CD4-positive, CD25-positive, alpha-beta regulatory T cell (primary cell): ENCODE data around the gene UHRF2. TPM values are rescaled to one million over a fixed set of nuclear protein-coding genes. Genes with fewer than 3 reads are reported as not detected.

ENCODE experiments used
- ATAC-seq, 2 donors: fragments of 150-1000 bp; cut with Tn5 transposase; one replicate each; pipeline ENCODE4 v1.10.0; 2021; ENCODE audit warnings: low read depth in 2 of 2, moderate number of reproducible peaks in 2 of 2, moderate library complexity in 1 of 2
- DNase-seq, 3 donors: peaks; one replicate each; pipeline versions ENCODE4 v3.0.0 to v3.0.0-alpha.2; 2012 to 2022; ENCODE audit warnings: mixed read lengths in 1 of 3
- H3K27ac ChIP-seq: one replicate; pipeline ENCODE4 v1.7.0; 2013; ENCODE audit warnings: mild to moderate bottlenecking, low read length; ENCODE audit not compliant: insufficient read depth, poor library complexity, severe bottlenecking
- H3K27me3 ChIP-seq: one replicate; pipeline ENCODE4 v1.7.0; 2013; ENCODE audit warnings: low read length; ENCODE audit not compliant: control insufficient read depth, insufficient read depth
- H3K36me3 ChIP-seq: one replicate; pipeline ENCODE4 v1.7.0; 2013; ENCODE audit warnings: mild to moderate bottlenecking, low read length, moderate library complexity; ENCODE audit not compliant: control insufficient read depth, insufficient read depth
- H3K4me1 ChIP-seq: 2 replicates; pipeline ENCODE4 v1.7.0; 2013; ENCODE audit warnings: mild to moderate bottlenecking, low read length; ENCODE audit not compliant: insufficient read depth, control insufficient read depth, poor library complexity, severe bottlenecking
- H3K4me3 ChIP-seq: one replicate; pipeline ENCODE4 v1.7.0; 2013; ENCODE audit warnings: low read depth, mild to moderate bottlenecking, low read length, moderate library complexity
- H3K9me3 ChIP-seq, 2 experiments: 1 replicate in 1 of 2; 2 replicates in 1 of 2; pipeline ENCODE4 v1.7.0; 2013; ENCODE audit warnings: low read length in 2 of 2, mild to moderate bottlenecking in 1 of 2, moderate library complexity in 1 of 2; ENCODE audit not compliant: control insufficient read depth in 2 of 2
- H3K27ac Mint-ChIP-seq, 3 donors: one replicate each; pipeline ENCODE4 v1.8.0; 2020 to 2022; ENCODE audit warnings: mild to moderate bottlenecking in 3 of 3, mixed read lengths in 3 of 3, moderate library complexity in 2 of 3
- H3K27me3 Mint-ChIP-seq: one replicate; pipeline ENCODE4 v1.8.0; 2022; ENCODE audit warnings: mild to moderate bottlenecking, mixed read lengths
- H3K36me3 Mint-ChIP-seq: one replicate; pipeline ENCODE4 v1.8.0; 2020; ENCODE audit warnings: mixed read lengths
- H3K4me1 Mint-ChIP-seq, 4 donors: one replicate each; pipeline ENCODE4 v1.8.0; 2020 to 2022; ENCODE audit warnings: mixed read lengths in 4 of 4, mild to moderate bottlenecking in 1 of 4
- H3K4me3 Mint-ChIP-seq, 4 donors: one replicate each; pipeline ENCODE4 v1.8.0; 2020 to 2022; ENCODE audit warnings: mild to moderate bottlenecking in 4 of 4, mixed read lengths in 4 of 4, moderate library complexity in 3 of 4
- H3K9me3 Mint-ChIP-seq, 7 donors: one replicate each; pipeline ENCODE4 v1.8.0; 2020 to 2022; ENCODE audit warnings: mixed read lengths in 7 of 7, mild to moderate bottlenecking in 3 of 7, moderate library complexity in 2 of 7
- polyA plus RNA-seq, 4 donors: library from polyadenylated mRNA; unstranded; fragments of 300-500 nt; fragmentation: Illumina TruSeq; gene quantifications; one replicate each; pipeline ENCODE4 v1.2.3, GENCODE V29; 2021
- total RNA-seq: library from RNA; stranded (reverse); gene quantifications from one replicate; pipeline ENCODE4 v1.2.3, GENCODE V29; 2022

UHRF2 gene
- total and polyA plus RNA-seq, 5 donors from 2014 or later: 19.9 to 222 (median 21.0) TPM

DNA sequence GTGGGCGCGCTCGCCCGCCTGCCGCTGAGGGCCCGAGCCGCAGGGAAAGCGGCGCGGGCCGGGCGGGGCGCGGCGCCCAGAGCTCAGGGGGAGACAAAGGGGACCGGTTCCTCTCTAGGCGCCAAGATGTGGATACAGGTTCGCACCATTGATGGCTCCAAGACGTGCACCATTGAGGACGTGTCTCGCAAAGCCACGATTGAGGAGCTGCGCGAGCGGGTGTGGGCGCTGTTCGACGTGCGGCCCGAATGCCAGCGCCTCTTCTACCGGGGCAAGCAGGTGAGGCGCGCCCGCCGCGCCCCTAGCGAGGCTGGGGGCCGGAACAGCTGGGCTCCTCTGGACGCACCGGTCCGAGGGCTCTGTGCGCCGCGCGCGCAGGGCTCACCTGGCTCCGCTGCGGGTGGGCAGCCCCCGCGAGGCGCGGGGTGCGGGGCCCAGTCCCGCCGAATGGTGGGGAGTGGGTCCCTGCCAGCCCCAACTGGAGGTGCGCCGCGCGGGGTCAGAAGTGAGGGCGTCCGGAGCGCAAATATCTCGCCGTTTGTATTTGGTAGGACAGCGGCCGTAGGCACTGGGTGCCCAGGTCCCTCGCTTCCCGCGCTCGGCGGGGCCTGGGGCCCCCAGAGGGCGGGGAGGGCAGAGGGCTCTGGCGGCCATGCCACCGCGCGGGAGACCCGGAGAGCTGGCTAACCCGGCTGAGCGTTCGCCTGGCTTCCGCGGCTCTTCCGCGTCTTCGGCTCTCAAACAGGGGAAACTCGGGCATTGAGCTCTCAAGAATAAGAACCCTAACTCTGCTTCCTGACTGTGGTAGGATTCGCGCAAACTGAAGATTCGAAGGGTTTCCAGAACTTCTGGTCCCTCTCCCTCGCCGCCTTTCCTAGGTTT lies 607 bp downstream of the UHRF2 start:
- Histone ChIP-seq H3K4me3 (peak overlapping the region; percentile 98), H3K36me3 (peaks cover 8% of the 10 kb centered on the region), H3K4me1 (peaks cover 41% of the 10 kb centered on the region), H3K27ac (peak overlapping the region; percentile 91), H3K27me3 (no peaks in the 10 kb centered on the region), H3K9me3 (no peaks in the 10 kb centered on the region)
- Mint-ChIP-seq H3K27me3 (peaks cover 5% of the 10 kb centered on the region), H3K9me3 (no peaks in the 10 kb centered on the region), H3K27ac (peak overlapping the region; percentile 81 to 90 (median 88)), H3K36me3 (peaks cover 8% of the 10 kb centered on the region), H3K4me1 (peaks cover 31 to 47% (median 40%) of the 10 kb centered on the region in 4 donors), H3K4me3 (peak overlapping the region; percentile 89 to 92 (median 90))
- peak; percentile 16 to 59 (median 36) for DNase-seq
- ATAC-seq: peak; percentile 6 to 10

- Mint-ChIP-seq H3K27me3 (peaks cover 5% of the 10 kb centered on the region), H3K36me3 (peaks cover 13% of the 10 kb centered on the region), H3K9me3 (no peaks in the 10 kb centered on the region), H3K27ac (peak overlapping the region; percentile 81 to 89 (median 88)), H3K4me3 (peak overlapping the region; percentile 86 to 92 (median 90)), H3K4me1 (peaks cover 38 to 54% (median 47%) of the 10 kb centered on the region in 4 donors)
- peak overlapping the region; percentile 91 for H3K27ac ChIP-seq
- H3K36me3 ChIP-seq: peaks cover 8% of the 10 kb centered on the region
- H3K27me3 ChIP-seq: no peaks in the 10 kb centered on the region
- no peaks in the 10 kb centered on the region for H3K9me3 ChIP-seq
- H3K4me3 ChIP-seq: peak overlapping the region; percentile 98
- H3K4me1 ChIP-seq: peaks cover 41% of the 10 kb centered on the region
- DNase-seq: peak in 2 of 3 donors; percentile 34
- ATAC-seq: no peak
Observed at GRCh38 chr9:6414247-6414641, 1.2 kb downstream of the UHRF2 start.

DNA sequence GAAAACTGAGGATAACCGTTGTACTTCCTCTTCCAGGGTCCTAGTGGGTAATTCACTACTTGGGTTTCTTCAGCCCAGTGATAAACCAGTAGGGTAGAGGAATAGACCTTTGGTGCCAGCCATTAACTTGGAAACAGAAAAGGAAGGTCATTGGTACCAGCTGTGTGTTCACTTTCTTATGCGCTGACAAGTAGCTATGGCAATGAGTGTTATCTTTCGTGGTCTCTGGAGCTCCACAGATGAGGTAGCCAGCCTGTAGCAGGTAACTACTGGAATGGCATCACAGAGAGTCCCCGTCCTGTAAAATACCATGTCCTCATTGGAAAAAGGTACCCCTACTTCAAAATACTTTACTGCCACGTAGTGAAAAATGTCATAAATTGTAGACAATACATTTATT lies 2.3 kb downstream of the UHRF2 start:
- H3K27ac ChIP-seq: peak overlapping the region; percentile 91

GRCh38 chr9:6417186-6417585 lies 4.2 kb downstream of the UHRF2 start:
- Histone ChIP-seq H3K27ac (no peak overlapping the region), H3K9me3 (no peaks in the 10 kb centered on the region), H3K27me3 (no peaks in the 10 kb centered on the region), H3K4me1 (peaks cover 54% of the 10 kb centered on the region), H3K36me3 (peaks cover 18% of the 10 kb centered on the region), H3K4me3 (peak overlapping the region; percentile 77)
- Mint-ChIP-seq H3K4me3 (peak overlapping the region; percentile 31 to 92 (median 71)), H3K9me3 (no peaks in the 10 kb centered on the region), H3K4me1 (peaks cover 51 to 77% (median 64%) of the 10 kb centered on the region in 4 donors), H3K36me3 (peaks cover 21% of the 10 kb centered on the region), H3K27ac (peak overlapping the region; percentile 0 to 78 (median 10)), H3K27me3 (no peaks in the 10 kb centered on the region)
- DNase-seq (no peak), ATAC-seq (no peak)

More for the DNA sequence above, 2.3 kb downstream of the UHRF2 start:
- Mint-ChIP-seq H3K36me3 (peaks cover 13% of the 10 kb centered on the region), H3K9me3 (no peaks in the 10 kb centered on the region), H3K27ac (peak overlapping the region; percentile 81 to 89 (median 88)), H3K4me1 (peaks cover 38 to 62% (median 52%) of the 10 kb centered on the region in 4 donors), H3K4me3 (peak overlapping the region; percentile 86 to 92 (median 90)), H3K27me3 (peaks cover 2% of the 10 kb centered on the region)
- ATAC-seq: no peak
- peak overlapping the region; percentile 98 for H3K4me3 ChIP-seq
- peaks cover 49% of the 10 kb centered on the region for H3K4me1 ChIP-seq
- DNase-seq: peak in 1 of 3 donors; percentile 44
- no peaks in the 10 kb centered on the region for H3K9me3 ChIP-seq
- no peaks in the 10 kb centered on the region for H3K27me3 ChIP-seq
- H3K36me3 ChIP-seq: peaks cover 8% of the 10 kb centered on the region

- Histone ChIP-seq H3K27ac (no peak overlapping the region), H3K27me3 (no peaks in the 10 kb centered on the region), H3K4me3 (peak overlapping the region; percentile 77), H3K9me3 (no peaks in the 10 kb centered on the region), H3K36me3 (peaks cover 22% of the 10 kb centered on the region), H3K4me1 (peaks cover 53% of the 10 kb centered on the region)
- Mint-ChIP-seq H3K27ac (peak overlapping the region; percentile 42 to 78 (median 52)), H3K4me1 (peaks cover 56 to 84% (median 70%) of the 10 kb centered on the region in 4 donors), H3K9me3 (no peaks in the 10 kb centered on the region), H3K4me3 (peak overlapping the region; percentile 42 to 92 (median 59)), H3K27me3 (no peaks in the 10 kb centered on the region), H3K36me3 (peaks cover 24% of the 10 kb centered on the region)
- no peak for ATAC-seq
- no peak for DNase-seq
Observed at GRCh38 chr9:6418764-6419163, 5.8 kb downstream of the UHRF2 start.

DNA sequence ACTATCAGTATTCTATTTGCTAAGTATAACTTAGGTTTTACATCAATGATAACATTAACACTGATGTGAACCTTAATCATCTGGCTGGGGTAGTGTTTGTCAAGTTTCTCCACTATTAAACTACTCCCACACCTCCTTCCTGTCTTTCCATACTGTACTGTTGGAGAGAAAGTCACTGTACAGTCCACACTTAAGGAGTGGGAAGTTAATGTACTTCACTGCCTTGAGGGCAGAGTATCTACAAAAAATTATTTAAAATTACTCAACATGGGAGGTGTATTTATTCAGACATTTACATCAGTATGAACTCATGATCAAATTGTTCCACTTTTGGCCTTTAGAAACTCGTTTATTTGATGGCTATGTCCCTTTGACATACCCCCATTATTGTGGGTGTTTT lies 11.9 kb downstream of the UHRF2 start:
- Histone ChIP-seq H3K4me1 (peaks cover 46% of the 10 kb centered on the region), H3K36me3 (peaks cover 16% of the 10 kb centered on the region), H3K9me3 (no peaks in the 10 kb centered on the region), H3K27ac (no peak overlapping the region), H3K27me3 (no peaks in the 10 kb centered on the region), H3K4me3 (peak overlapping the region; percentile 23)
- Mint-ChIP-seq H3K4me1 (peaks cover 59 to 86% (median 70%) of the 10 kb centered on the region in 4 donors), H3K36me3 (peaks cover 34% of the 10 kb centered on the region), H3K4me3 (peak overlapping the region in 2 of 4 donors; percentile 7 to 14), H3K9me3 (no peaks in the 10 kb centered on the region), H3K27ac (peak overlapping the region in 2 of 3 donors; percentile 6 to 65), H3K27me3 (no peaks in the 10 kb centered on the region)
- no peak for DNase-seq
- ATAC-seq: no peak

- H3K27ac ChIP-seq: peak overlapping the region; percentile 14
- DNase-seq (no peak), ATAC-seq (no peak)
- Mint-ChIP-seq H3K9me3 (no peaks in the 10 kb centered on the region), H3K4me3 (peak overlapping the region in 2 of 4 donors; percentile 0 to 1), H3K4me1 (peaks cover 62 to 87% (median 70%) of the 10 kb centered on the region in 4 donors), H3K27me3 (no peaks in the 10 kb centered on the region), H3K36me3 (peaks cover 39% of the 10 kb centered on the region), H3K27ac (peak overlapping the region; percentile 11 to 75 (median 60))
- H3K9me3 ChIP-seq: no peaks in the 10 kb centered on the region
- no peaks in the 10 kb centered on the region for H3K27me3 ChIP-seq
- H3K36me3 ChIP-seq: peaks cover 13% of the 10 kb centered on the region
- H3K4me3 ChIP-seq: peak overlapping the region; percentile 7
- H3K4me1 ChIP-seq: peaks cover 54% of the 10 kb centered on the region
Observed at GRCh38 chr9:6426117-6426516, 13.1 kb downstream of the UHRF2 start.
